ENCODE data around the gene EMC9.

GRCh38 chr14:24132061-24132685, 9.2 kb downstream of the EMC9 start:
- no peak for TF ChIP-seq POLR2A (IDR thresholded peaks at IDR 0.05; ENCODE audit: low read depth)
- TF ChIP-seq CTCF (IDR thresholded peaks at IDR 0.05): no peak
- no peak for TF ChIP-seq POLR2AphosphoS5 (IDR thresholded peaks at IDR 0.05)
- TF ChIP-seq EP300 (IDR thresholded peaks at IDR 0.05): no peak
